ENCODE data around the gene SMAD2.

The SMAD2 gene

DNA sequence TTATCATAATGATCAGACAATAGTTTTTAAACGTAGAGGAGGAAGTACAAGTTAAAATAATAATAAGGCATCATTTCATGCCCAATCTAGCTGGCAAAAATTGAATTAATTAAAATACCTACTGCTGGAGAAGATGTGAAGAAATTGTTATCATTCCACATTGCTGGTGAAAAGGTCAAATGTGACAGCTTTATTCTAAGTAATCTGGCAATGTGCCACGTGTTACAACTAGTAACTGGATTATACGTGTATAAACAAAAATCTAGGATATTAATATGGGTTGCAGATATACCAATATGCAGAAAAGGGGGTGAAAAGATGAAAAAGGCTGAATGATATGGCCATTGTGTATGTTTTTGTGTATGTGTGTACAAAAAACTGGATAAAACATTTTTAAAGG is 32.4 kb downstream of the SMAD2 start:
- DNase-seq (ENCODE audit: low read depth in 1 of 2, low spot score in 1 of 2), result no peak

DNA sequence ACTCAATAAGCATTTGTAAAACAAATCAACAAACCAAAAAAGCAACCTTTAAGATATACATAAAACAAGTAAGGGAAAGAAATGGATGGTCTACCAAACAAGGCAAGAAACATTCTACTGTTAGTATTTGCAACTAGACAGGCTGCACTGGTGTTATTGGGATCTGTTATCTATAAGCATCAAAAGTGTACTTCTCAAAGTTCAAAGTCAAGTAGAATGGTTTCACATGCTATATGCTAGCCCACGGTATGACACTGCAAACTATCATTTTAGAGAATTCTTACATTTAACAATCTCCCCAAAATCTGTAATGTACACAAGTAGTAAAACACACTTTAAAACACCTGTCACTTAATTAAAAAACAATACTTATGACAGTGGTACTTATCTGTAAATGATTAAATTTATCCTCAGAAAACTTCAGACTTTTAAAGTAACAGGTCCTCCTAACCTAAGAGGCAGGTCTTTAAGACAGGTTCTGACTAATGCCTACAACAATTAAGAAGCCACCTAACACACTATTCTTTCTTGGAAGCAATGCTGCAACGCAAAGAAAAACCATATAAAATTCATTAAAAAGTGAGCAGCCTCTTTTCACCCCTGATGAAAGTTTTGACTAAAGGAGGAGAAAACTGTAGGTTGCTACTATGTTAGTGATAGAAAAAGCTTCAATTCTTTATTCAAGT is 34.8 kb downstream of the SMAD2 start:
- no peak for DNase-seq (ENCODE audit: low read depth in 1 of 2, low spot score in 1 of 2)

DNA sequence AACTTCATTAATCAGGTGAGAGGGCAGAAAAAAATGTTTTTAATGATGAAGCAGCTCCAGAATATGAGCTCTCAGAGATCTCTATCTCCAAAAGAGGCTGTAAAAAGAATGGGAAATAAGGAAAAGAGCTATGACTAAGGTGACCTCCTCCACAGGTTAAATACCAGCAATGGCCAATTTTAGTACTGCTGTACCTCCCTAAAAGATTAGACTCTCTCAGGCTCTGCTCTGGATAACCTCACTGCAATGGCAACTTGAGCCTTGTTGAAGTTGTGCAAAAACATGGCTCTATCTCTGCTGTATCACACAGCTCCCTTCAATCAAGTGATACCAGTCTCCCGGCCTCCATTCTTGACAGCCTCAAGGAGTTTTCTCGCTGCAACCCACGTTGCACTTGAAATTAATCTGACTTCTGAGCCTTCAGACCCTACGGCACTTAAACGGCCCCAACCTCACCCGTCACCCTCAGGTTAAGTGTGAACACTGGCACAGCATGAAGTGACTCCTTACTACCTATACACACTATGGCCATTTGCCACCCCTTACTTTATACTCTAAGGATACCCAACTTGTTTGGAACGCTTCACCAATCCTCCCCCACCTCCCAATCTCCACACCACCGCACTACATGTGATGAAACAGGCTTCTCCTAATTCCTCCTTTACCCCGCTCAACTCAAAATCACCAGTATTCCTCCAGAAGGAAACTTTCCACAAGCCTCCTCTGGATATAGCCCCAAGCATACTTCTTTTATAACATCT is 36.3 kb downstream of the SMAD2 start:
- no peak for DNase-seq (ENCODE audit: low read depth in 1 of 2, low spot score in 1 of 2)

DNA sequence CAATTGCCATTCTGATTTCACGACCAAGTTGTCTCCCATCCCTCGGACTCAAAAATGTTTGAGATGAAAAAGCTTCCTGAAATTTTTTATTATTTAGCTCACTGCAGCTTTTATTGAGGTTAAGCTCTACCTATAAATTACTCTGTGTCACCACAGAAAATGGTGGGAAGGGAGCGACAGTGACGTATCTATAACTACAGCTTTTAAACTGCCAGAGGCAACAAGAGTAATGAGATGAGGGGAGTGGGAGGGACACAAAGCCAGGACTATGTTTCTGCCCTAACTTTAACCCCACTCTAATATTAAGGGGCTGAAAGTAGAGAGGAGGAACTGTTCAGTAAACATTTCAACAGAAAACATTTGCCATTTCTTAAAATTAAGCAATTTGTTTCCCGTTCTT is 37.4 kb downstream of the SMAD2 start:
- no peak for DNase-seq (ENCODE audit: low read depth in 1 of 2, low spot score in 1 of 2)

DNA sequence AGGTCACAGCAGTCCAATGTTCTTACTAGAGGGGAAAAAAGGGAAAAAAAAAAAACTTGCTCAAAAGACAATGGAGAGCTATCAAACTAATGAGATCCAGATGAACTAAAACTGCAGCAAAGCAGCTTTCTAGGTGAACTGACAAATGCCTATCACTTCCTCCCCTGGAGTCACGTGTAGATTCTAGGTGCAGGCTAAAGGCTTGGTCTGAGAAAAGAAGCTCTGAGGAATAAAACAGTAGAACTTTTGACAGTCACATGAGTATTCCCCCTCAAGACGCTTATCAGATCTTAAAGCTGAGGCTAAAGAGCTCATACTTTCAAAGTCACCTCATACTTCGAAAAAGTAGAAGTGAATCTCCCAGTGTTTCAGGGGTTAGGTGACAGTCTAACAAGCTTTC is 42.3 kb downstream of the SMAD2 start:
- DNase-seq (ENCODE audit: low read depth in 1 of 2, low spot score in 1 of 2), result no peak

DNA sequence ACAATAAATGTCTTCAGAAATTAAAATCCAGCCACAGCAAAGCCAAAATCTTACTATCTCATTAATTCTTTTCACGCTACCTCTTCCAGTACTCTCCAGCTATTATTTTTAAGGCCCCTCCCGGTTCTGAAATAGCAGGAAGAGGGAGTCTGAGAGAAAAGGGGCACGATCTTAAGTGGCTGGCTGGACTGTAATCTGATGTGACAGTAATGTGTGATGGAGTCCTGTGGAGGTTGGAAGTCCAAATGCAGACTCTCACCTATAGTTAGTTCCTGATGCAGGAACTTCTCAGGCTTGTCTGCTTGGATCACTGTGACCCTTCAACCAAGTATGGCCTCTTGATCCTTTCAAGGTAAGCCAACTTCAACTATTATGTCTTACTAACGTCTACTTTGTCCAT is 43.2 kb downstream of the SMAD2 start:
- no peak for DNase-seq (ENCODE audit: low read depth in 1 of 2, low spot score in 1 of 2)

DNA sequence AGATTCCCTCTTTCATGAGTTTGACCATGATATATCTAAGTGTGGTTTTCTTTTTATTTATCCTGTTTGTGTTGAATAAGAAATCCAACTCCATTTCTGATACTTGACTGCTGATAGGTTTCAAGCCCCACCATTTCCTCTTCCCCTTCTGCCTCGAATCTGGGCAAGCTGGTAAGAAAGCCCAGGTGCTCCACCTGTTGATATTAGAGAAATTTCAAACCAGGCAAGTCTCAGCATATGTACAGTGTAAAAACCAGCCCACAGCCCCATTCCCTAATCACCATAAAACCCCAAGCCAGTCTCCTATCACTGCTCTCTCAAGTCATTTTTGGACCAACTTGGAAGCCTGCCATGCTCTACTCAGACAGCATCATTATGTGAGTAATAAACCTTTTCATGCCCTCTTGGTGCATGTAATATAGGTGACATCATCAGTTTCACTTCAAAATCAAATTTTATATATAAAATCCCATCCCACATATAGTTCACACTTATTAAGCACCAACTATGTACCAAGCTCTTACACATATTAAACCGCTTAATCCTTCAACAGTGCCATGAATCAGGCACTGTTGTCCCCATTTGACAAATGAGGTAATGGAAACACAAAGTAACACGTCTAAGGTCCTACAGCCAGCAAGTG is 46.6 kb downstream of the SMAD2 start:
- DNase-seq (ENCODE audit: low read depth in 1 of 2, low spot score in 1 of 2), result no peak

DNA sequence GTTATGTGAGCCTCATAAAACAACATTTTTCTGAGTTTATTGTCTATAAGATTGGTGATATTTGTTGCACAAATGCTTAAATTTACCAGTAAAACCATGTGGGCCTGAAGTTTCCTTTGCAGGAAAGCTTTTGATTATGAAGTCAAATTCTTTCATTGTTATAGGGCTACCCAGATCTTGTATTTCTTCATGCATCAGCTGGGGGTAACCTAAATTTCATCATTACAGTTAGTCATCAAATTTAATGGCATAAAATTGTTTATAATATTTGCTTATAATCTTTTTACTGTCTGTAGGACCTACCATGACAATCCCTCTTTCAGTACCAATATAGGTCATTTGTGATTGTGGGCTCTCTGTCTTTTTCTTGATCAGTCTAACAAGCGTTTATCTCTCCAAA is 47.8 kb downstream of the SMAD2 start:
- no peak for DNase-seq (ENCODE audit: low read depth in 1 of 2, low spot score in 1 of 2)

DNA sequence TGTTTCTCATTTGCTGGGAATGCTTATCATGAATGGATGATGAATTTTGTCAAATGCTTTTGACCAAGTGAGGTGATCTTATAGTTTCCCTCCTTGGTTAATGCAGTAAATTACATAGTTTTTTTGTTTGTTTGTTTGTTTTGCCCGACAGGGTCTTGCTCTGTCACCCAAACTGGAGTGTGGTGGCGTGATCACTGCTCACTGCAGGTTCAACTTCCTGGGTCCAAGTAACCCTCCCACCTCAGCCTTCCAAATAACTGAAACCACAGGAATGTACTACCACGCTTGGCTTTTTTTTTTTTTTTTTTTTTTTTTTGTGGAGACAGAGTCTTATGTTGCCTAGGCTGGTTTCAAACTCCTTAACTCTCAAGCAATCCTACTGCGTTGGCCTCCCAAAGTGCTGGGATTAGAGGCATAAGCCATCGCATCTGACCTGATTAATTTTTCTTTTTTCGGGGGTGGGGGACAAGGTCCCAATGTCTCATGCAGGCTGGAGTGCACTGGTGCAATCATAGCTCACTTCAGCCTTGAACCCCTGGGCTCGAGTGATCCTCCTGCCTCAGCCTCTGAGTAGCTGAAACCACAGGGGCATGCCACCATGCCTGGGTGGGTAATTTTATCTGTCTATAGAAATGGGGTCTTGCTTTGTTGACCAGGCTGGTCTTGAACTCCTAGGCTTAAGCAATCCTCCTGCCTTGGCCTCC is 48.6 kb downstream of the SMAD2 start:
- no peak for DNase-seq (ENCODE audit: low read depth in 1 of 2, low spot score in 1 of 2)

DNA sequence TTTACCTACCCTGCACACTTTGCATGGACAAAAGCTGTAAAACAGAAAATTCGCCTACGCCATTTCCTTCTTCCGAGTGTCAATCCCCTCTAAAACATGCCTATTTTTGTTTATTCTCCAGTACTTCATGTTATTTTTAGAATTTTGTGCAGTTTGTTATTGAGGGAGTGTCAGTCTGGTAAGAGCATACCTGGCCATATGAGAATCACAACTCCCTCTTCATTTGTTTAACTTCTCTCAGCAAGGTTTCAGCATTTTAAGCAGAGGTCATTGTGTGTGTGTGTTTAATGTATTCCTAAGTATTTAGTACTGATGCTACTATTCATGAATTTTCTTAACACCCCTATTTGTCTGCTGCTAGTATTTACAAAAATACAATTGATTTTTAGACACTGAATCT is 49.4 kb downstream of the SMAD2 start:
- DNase-seq (ENCODE audit: low read depth in 1 of 2, low spot score in 1 of 2), result no peak

DNA sequence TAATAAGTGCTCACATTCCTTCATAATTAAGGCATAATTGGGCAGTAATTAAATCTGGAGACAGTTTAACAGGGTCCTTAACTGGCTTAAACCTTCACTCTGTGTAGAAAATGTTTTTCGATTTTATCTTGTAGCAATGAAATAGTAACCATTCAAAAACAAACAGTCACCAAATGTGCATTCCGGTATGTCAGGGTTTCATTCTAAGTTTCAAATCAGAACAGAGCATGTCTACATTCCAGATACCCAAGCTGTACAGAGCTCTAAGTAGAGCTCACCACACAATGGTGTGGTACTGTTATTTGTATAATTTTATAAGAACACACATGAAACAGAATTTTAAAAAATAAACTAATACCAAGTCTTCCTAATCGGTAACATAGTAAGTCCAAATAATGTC is 52.6 kb downstream of the SMAD2 start:
- no peak for DNase-seq (ENCODE audit: low read depth in 1 of 2, low spot score in 1 of 2)

DNA sequence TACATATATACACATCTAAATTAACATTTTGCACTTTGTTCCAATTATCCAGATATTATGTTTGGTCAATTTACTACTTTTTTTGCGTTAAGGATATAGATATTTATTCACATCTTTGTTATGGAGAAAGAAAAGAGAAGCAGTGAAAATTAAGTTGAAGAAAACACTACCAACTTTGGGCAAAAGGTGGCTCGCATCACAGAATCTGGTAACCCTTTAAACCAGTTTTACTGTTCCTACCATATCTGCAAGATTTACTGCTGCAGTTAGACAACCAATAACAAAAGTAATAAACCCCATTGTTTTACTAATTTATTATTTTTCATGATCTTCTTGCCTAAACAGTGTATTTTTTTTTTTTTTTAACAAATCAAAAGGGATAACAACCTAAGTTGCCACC is 53.6 kb downstream of the SMAD2 start:
- no peak for DNase-seq (ENCODE audit: low read depth in 1 of 2, low spot score in 1 of 2)

DNA sequence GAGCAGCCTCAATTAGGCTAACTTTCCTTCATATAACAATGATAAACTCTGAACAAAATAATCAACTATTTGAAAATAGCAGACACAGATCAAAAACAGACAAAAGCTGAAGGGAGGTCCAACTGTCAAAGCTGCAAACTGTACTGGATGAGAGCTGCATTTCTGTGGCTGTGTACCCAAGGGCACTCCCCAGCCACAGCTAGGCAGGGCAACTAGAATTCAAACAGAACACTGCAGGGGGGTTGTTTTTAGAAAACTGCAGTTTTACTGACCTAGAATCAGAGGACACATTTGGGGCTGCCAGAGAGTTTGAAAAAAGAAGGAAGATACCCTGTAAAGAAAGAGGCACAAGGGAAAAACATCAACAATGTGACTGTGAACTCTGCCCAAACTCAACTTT is 56.8 kb downstream of the SMAD2 start:
- DNase-seq (ENCODE audit: low read depth in 1 of 2, low spot score in 1 of 2), result no peak

DNA sequence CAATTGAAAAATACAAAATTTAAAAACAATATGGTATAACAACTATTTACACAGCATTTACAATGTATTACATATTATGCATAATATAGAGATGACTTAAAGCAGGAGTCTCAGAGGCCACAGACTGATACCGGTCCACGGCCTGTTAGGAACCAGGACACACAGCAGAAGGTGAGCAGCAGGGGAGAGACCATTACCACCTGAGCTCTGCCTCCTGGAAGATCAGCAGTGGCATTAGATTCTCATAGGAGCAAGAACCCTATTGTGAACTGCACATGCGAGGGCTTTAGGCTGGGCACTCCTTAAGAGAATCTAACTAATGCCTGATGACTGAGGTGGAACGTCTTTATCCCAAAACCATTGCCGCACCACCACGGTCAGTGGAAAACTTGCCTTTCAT is 58.0 kb downstream of the SMAD2 start:
- no peak for DNase-seq (ENCODE audit: low read depth in 1 of 2, low spot score in 1 of 2)

DNA sequence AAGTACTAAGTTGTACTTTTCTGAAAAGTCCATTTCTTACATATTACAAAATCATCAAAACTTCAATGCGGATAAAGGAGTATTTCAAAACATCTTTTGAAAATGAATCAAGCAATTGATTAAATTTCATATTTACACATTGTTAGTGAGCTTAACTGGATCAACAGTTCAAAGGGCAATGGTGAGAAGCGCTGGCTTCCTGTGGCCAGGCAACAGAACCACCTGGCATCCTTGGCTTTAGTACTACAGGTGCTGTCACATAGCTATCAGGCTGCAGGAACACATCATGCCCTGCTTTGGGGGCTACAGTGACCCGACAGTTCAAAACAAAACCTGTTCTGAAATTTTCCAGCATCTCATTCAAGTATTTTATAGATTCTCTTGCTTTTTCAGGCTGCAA is 59.2 kb downstream of the SMAD2 start:
- no peak for DNase-seq (ENCODE audit: low read depth in 1 of 2, low spot score in 1 of 2)

DNA sequence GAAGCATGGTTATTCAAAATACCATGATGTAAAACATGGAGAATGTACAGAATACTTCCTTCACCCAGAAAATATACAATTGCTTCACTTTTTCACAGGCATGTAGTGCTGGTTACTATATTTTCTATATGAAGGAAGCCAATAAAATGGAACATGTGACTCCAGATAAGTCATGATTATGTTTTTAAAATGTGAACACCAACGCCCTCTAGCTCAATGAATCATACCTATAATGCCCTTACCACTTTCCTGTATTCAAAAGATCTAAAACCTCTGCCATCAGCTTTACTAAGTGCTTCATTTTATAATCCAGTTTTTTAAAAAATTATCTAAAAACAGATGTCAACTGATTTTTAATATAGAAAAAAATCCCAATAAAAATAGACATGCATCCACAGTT is 59.9 kb downstream of the SMAD2 start:
- DNase-seq (ENCODE audit: low read depth in 1 of 2, low spot score in 1 of 2), result no peak

DNA sequence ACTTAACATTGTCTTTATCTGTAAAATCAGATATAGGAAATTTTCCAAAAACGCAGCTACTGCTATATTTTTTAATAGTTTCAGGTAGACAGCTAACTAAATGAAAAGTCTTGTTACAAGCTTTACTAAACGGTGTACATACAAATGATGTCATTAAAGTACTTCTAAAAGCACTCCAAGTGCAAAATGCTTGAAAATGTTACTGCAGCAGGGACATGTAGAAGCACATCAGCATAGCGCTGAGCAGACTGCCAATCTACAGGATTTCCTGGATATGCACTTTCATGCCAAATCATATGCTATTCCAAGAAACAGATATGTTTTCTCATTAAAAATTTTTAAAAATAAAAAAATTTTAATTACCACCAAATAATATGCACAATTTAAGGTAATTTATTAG is 61.7 kb downstream of the SMAD2 start:
- DNase-seq (ENCODE audit: low read depth in 1 of 2, low spot score in 1 of 2), result no peak

DNA sequence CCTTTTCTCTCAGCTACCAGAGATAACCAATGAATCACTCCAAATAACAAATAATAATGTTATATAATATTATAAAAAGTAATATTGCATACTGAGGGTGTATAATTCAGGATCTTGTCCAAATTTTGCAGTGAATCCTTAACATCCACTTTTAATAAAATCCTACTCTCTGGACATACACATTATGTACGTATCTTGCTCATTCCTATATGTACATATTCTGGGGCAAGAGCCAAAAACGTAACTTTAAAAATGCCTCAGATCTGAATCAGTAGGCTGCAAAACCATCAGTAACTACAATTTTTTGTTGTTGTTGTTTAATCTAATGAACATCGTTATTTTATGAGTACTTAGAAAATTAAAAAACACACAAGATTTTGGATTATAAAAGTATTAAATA is 65.3 kb downstream of the SMAD2 start:
- no peak for DNase-seq (ENCODE audit: low read depth in 1 of 2, low spot score in 1 of 2)

DNA sequence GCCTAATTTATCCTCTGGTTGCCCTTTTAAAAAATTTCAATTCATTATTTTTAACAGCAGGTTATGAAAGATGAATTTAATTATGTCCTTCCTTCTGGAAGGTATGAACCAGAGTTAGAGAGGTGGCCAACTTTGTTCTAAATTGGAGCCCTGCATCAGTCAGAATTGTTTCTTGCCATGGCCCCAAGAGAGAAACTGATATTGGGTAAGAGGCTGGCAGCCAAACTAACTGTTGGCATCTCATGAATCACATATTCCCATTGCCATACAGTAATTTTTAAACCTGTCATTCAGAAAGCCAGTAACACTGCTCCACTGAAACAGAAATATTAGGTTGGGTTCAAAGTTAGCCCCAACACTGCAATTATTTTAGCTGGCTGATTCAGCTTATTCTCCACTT is 67.4 kb downstream of the SMAD2 start:
- no peak for DNase-seq (ENCODE audit: low read depth in 1 of 2, low spot score in 1 of 2)

DNA sequence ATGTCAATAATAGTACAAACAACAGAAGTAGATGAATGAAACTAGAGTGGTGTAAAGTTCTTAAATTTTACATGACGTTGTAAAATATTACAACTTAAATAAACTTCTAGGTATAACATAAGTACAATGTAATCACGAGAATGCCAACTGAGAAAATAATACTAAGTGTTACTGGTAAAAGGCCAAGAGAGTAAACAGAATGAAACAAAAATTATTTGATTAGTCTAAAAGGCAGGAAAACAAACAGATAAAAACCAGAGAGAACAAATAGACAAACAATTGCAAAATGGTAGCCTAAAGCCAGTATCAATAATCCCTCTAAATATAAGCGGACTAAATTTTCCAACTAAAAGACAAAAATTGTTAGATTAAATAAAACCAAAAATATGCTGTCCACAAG is 71.9 kb downstream of the SMAD2 start:
- no peak for DNase-seq (ENCODE audit: low read depth in 1 of 2, low spot score in 1 of 2)

DNA sequence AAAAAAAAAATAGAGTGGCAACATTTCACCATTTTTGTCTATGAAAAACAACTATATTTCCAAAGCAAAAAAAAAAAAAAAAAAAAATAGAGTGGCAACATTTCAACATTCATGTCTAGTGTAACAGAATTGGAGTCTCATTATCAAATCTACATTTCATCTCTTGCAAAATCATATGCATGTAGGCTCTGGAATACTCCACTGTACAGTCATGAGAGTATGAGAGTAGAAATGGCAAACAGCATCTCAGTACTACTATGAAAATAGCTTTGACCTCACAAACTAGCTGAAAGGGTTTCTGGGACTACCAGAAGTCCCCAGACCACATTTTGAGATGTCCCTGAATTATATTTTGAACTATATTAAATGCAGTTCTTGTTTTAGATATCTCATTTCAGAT is 82.8 kb downstream of the SMAD2 start:
- DNase-seq (ENCODE audit: low read depth in 1 of 2, low spot score in 1 of 2), result no peak

DNA sequence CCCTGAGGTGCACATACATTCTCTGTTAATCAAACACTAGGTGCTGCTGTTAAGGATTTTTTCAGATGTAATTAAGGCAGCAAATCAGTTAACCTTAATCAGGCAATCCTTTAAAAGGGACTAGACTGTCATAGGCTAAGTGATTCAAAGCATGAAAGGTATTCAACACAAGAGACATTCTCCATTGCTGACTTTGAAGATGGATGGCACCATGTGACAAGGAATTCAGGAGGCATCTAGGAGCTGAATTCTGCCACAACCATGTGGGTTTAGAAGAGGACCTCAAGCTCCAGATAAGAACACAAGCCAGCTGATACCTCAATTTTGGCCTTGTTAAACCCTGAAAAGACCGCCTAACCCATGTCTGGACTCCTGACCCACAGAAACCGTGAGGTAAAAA is 84.0 kb downstream of the SMAD2 start:
- DNase-seq (ENCODE audit: low read depth in 1 of 2, low spot score in 1 of 2), result no peak
